HepG2 (cell line): ENCODE data around the gene EGFL8. TPM values are rescaled to one million over a fixed set of nuclear protein-coding genes. Genes with fewer than 3 reads are reported as not detected.

Experiments
- ATAC-seq: fragments of 200-7000 bp; cut with Tn5 transposase; 3 replicates; pipeline ENCODE4 v1.9.1; 2020; ENCODE audit warnings: mild to moderate bottlenecking, moderate library complexity
- BruUV-seq: library from RNA; stranded (reverse); fragments of 400-500 nt; replicated peaks from 2 replicates; lab custom pipeline; 2021; lab: Mats Ljungman, UMichigan
- CTCF ChIA-PET: fragments of 300-600 bp; formaldehyde crosslinking; extraction: SDS; loops from one replicate; lab custom pipeline; 2021; ENCODE audit warnings: low total read pairs, inconsistent platforms, low intra/inter-chr PET ratio; lab: Yijun Ruan, JAX
- POLR2A ChIA-PET: fragments of 350-600 bp; sonication (Branson Sonifier 250); formaldehyde crosslinking; loops from one replicate; lab custom pipeline; 2020; ENCODE audit warnings: antibody characterized with exemption, inconsistent platforms; lab: Yijun Ruan, JAX
- DNase-seq: peaks from one replicate; pipeline ENCODE4 v3.0.0-alpha.2; 2015; ENCODE audit warnings: low spot score
- FAIRE-seq: peaks from 3 replicates; lab custom pipeline; 2011; peaks lifted over from hg19 to GRCh38; lab: Jason Lieb, UNC
- H2AFZ ChIP-seq: one replicate; pipeline ENCODE4 v1.6.1; 2011; ENCODE audit warnings: low read length, inconsistent platforms
- H3K27ac ChIP-seq: fragments of 300-600 bp; 3 replicates; pipeline ENCODE4 v1.8.0; 2011; ENCODE audit warnings: mixed run types, mild to moderate bottlenecking, mixed read lengths, low read length, inconsistent platforms; ENCODE audit not compliant: insufficient read depth; ENCODE audit errors: extremely low read length
- H3K27me3 ChIP-seq, 2 experiments: fragments of 200-600 bp in 1 of 2; 2 replicates in 1 of 2; 3 replicates in 1 of 2; pipeline versions ENCODE4 v1.6.0 to v1.8.0; 2011; ENCODE audit warnings: low read length in 2 of 2, mild to moderate bottlenecking in 2 of 2, moderate library complexity in 2 of 2, inconsistent platforms in 1 of 2; ENCODE audit not compliant: insufficient read depth in 2 of 2, control insufficient read depth in 1 of 2
- H3K36me3 ChIP-seq, 2 experiments: fragments of 200-600 bp in 1 of 2; replicated peaks in 1 of 2; 2 replicates in 1 of 2; 3 replicates in 1 of 2; pipeline versions ENCODE4 v1.5.1 to v1.8.0; 2011; ENCODE audit warnings: low read length in 2 of 2, inconsistent platforms in 1 of 2; ENCODE audit not compliant: insufficient read depth in 2 of 2, control insufficient read depth in 1 of 2
- H3K4me1 ChIP-seq: 2 replicates; pipeline ENCODE4 v1.5.1; 2012; ENCODE audit warnings: low read length, inconsistent platforms; ENCODE audit not compliant: insufficient read depth
- H3K4me2 ChIP-seq: 2 replicates; pipeline ENCODE4 v1.6.0; 2011; ENCODE audit warnings: low read depth, low read length, inconsistent platforms
- H3K4me3 ChIP-seq, 3 experiments: fragments of 200-600 bp in 1 of 3; sonication (generic), shearing (Covaris generic) in 1 of 3; replicated peaks in 1 of 3; 2 replicates each; pipeline ENCODE4 v1.5.1; 2011 to 2016; ENCODE audit warnings: low read length in 3 of 3, inconsistent platforms in 2 of 3, low read depth in 2 of 3, mild to moderate bottlenecking in 2 of 3, control low read depth in 1 of 3, mixed read lengths in 1 of 3; ENCODE audit not compliant: insufficient read depth in 1 of 3
- H3K79me2 ChIP-seq: one replicate; pipeline ENCODE4 v1.6.1; 2011; ENCODE audit warnings: low read length, inconsistent platforms; ENCODE audit not compliant: insufficient read depth
- H3K9ac ChIP-seq: 2 replicates; pipeline ENCODE4 v1.6.0; 2011; ENCODE audit warnings: mild to moderate bottlenecking, low read depth, low read length, inconsistent platforms; ENCODE audit not compliant: insufficient read depth
- H3K9me3 ChIP-seq: 2 replicates; pipeline ENCODE4 v1.5.1; 2012; ENCODE audit warnings: mild to moderate bottlenecking, low read length
- H4K20me1 ChIP-seq: 2 replicates; pipeline ENCODE4 v1.6.0; 2011; ENCODE audit warnings: inconsistent platforms, mild to moderate bottlenecking, low read length, moderate library complexity; ENCODE audit not compliant: insufficient read depth
- CC2D1A ChIP-seq: sonication (generic); formaldehyde crosslinking; IDR thresholded peaks from 2 replicates; pipeline ENCODE4 v1.8.1; 2023; ENCODE audit warnings: mild to moderate bottlenecking, missing genetic modification reagents
- MATR3 ChIP-seq: sonication (generic); formaldehyde crosslinking; IDR thresholded peaks from 2 replicates; pipeline ENCODE4 v1.4.0; 2020; ENCODE audit warnings: missing genetic modification reagents
- MEIS1 ChIP-seq: sonication (generic); formaldehyde crosslinking; IDR thresholded peaks from 2 replicates; pipeline ENCODE4 v1.9.0; 2021; ENCODE audit warnings: mild to moderate bottlenecking, missing genetic modification reagents, moderate library complexity, borderline replicate concordance
- NCOR1 ChIP-seq: fragments of 200-600 bp; sonication (generic); IDR thresholded peaks from 2 replicates; pipeline ENCODE4 v1.7.0; 2017; ENCODE audit warnings: antibody characterized with exemption, low read length, borderline replicate concordance
- SUZ12 ChIP-seq: fragments of 150-350 bp; IDR thresholded peaks from 2 replicates; pipeline ENCODE4 v1.6.1; 2014; ENCODE audit warnings: low read depth, low read length
- YEATS2 ChIP-seq: sonication (generic); formaldehyde crosslinking; IDR thresholded peaks from 2 replicates; pipeline ENCODE4 v1.4.0; 2020; ENCODE audit warnings: missing genetic modification reagents, borderline replicate concordance
- ZNF3 ChIP-seq: IDR thresholded peaks from 2 replicates; pipeline ENCODE4 v1.7.0; 2017; ENCODE audit warnings: inconsistent platforms
- ZNF333 ChIP-seq: sonication (generic); formaldehyde crosslinking; IDR thresholded peaks from 2 replicates; pipeline ENCODE4 v1.4.0; 2020; ENCODE audit warnings: mild to moderate bottlenecking, missing genetic modification reagents, borderline replicate concordance
- ZNF407 ChIP-seq: sonication (generic); formaldehyde crosslinking; IDR thresholded peaks from one replicate; pipeline ENCODE4 v1.5.1; 2020; ENCODE audit warnings: mild to moderate bottlenecking, missing genetic modification reagents; ENCODE audit errors: not compliant biosample characterization
- ZSCAN31 ChIP-seq: sonication (generic); formaldehyde crosslinking; IDR thresholded peaks from 2 replicates; pipeline ENCODE4 v1.5.0; 2020; ENCODE audit warnings: low read depth, mild to moderate bottlenecking, missing genetic modification reagents
- WGBS: methylation state at CpG from one replicate; pipeline ENCODE4 v1.1.6; 2017; ENCODE audit warnings: low lambda C conversion rate; 5-methylcytosine and 5-hydroxymethylcytosine counted together
- in situ Hi-C: cut with HindIII; loops from 2 replicates; pipeline ENCODE4 v1.10.0; 2017; ENCODE audit warnings: low pct_unique_long_range_greater_than_20kb; ENCODE audit not compliant: extremely low pct_ligation_motif_present
- intact Hi-C: fragments of 100-400 bp; cut with micrococcal nuclease; formaldehyde crosslinking; loops from one replicate; pipeline ENCODE4 v1.10.0; 2022; ENCODE audit not compliant: unreplicated experiment
- polyA plus RNA-seq, 8 experiments: library from polyadenylated mRNA; depleted of rRNA in 3 of 8; stranded (reverse) in 7 of 8; unstranded in 1 of 8; fragments of >200 nt; fragmentation: Illumina TruSeq in 4 of 8; extraction: Trizol in 4 of 8; gene quantifications; 2 replicates each; pipeline versions ENCODE4 v1.2.1 to v1.2.3, GENCODE V29; 2011 to 2016; ENCODE audit warnings: low read depth in 4 of 8, missing spikeins in 1 of 8, mixed read lengths in 1 of 8; ENCODE audit not compliant: insufficient read depth in 1 of 8
- total RNA-seq, 5 experiments: library from RNA; depleted of rRNA; stranded (reverse); fragments of >200 nt; fragmentation: Illumina TruSeq; extraction: Trizol; gene quantifications; 2 replicates each; pipeline ENCODE4 v1.2.3, GENCODE V29; 2016; ENCODE audit warnings: low read depth in 1 of 5
- TF ChIP-seq, protein P1 (sequence below): sonication (generic); formaldehyde crosslinking; conservative IDR thresholded peaks from 2 replicates; pipeline ENCODE4 v1.4.0; 2020; ENCODE audit warnings: missing genetic modification reagents
- TF ChIP-seq, protein P2 (sequence below): sonication (generic); formaldehyde crosslinking; conservative IDR thresholded peaks from 2 replicates; pipeline ENCODE4 v1.8.0; 2022; ENCODE audit warnings: low read depth, missing genetic modification reagents

Gene EGFL8
- total and polyA plus RNA-seq, 2 of the 13 experiments (the other 11 are each of a cell fraction or from before 2014, with no cell fraction given) = 10.0 to 11.5 TPM

GRCh38 chr6:32177183-32177787 lies 12.9 kb downstream of the EGFL8 start:
- Histone ChIP-seq H4K20me1 (no peaks in the 10 kb centered on the region), H3K4me1 (peaks cover 60% of the 10 kb centered on the region), H3K9ac (peak overlapping the region; percentile 90), H3K27me3 (no peaks in the 10 kb centered on the region; a peak in 1 of 5 replicates), H3K27ac (peak overlapping the region; percentile 97), H3K4me2 (peak overlapping the region; percentile 98), H3K9me3 (no peaks in the 10 kb centered on the region), H3K4me3 (peak overlapping the region; percentile 96 to 98 (median 98)), H3K36me3 (peaks cover 15 to 22% of the 10 kb centered on the region in 2 experiments; a peak in 4 of 5 replicates), H2AFZ (no peak overlapping the region), H3K79me2 (peaks cover 56% of the 10 kb centered on the region)
- BruUV-seq = TSS peak; percentile 61
- ATAC-seq (peak; percentile 12), FAIRE-seq (no peak), DNase-seq (no peak)
- WGBS = 0% methylated on average over 19 of the region's 20 CpGs
- CTCF ChIA-PET = interaction anchor here (0.9 kb wide), 1 partner anchor 58 kb away, joined by 3 read pairs; no protein-coding TSS in a partner anchor
- intact Hi-C loops (loop anchor here (2.0 to 5.0 kb wide), 2 partner anchors 58 to 1090 kb away; no protein-coding TSS in a partner anchor), in situ Hi-C loops (no loop called here)
- POLR2A ChIA-PET = interaction anchor here (0.6 to 5.8 kb wide), 23 partner anchors 8 to 1094 kb away, joined by 3 to 127 read pairs (median 5); partner anchors contain the start of genes ATF6B, CFB, FKBPL and GPANK1
- TF ChIP-seq ZNF407 (CRISPR knock-in tag) (no peak), ZSCAN31 (CRISPR knock-in tag) (no peak; the same call in 1 of the 2 replicates), ZNF333 (CRISPR knock-in tag) (no peak), CC2D1A (no peak), NCOR1 (no peak), SUZ12 (no peak), MATR3 (CRISPR knock-in tag) (no peak), MEIS1 (no peak; the same call in 1 of the 2 replicates), ZNF3 (CRISPR knock-in tag) (no peak), YEATS2 (CRISPR knock-in tag) (no peak)
- TF ChIP-seq, protein P1, sequence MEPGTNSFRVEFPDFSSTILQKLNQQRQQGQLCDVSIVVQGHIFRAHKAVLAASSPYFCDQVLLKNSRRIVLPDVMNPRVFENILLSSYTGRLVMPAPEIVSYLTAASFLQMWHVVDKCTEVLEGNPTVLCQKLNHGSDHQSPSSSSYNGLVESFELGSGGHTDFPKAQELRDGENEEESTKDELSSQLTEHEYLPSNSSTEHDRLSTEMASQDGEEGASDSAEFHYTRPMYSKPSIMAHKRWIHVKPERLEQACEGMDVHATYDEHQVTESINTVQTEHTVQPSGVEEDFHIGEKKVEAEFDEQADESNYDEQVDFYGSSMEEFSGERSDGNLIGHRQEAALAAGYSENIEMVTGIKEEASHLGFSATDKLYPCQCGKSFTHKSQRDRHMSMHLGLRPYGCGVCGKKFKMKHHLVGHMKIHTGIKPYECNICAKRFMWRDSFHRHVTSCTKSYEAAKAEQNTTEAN (CRISPR knock-in tag) = no peak
- TF ChIP-seq, protein P2, sequence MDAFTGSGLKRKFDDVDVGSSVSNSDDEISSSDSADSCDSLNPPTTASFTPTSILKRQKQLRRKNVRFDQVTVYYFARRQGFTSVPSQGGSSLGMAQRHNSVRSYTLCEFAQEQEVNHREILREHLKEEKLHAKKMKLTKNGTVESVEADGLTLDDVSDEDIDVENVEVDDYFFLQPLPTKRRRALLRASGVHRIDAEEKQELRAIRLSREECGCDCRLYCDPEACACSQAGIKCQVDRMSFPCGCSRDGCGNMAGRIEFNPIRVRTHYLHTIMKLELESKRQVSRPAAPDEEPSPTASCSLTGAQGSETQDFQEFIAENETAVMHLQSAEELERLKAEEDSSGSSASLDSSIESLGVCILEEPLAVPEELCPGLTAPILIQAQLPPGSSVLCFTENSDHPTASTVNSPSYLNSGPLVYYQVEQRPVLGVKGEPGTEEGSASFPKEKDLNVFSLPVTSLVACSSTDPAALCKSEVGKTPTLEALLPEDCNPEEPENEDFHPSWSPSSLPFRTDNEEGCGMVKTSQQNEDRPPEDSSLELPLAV = no peak
